ENCODE results near the gene MYDGF. TPM values are rescaled to one million over a fixed set of nuclear protein-coding genes. Genes with fewer than 3 reads are reported as not detected.

MYDGF gene
- total and polyA plus RNA-seq, 9 donors, result 59.9 to 102 (median 70.8) TPM

- H3K27me3 ChIP-seq (ENCODE audit: control insufficient read depth, insufficient read depth, low read length), result no peaks in the 10 kb centered on the region
- H3K4me1 ChIP-seq (ENCODE audit: control insufficient read depth, insufficient read depth, low read length), result no peaks in the 10 kb centered on the region
- H3K9me3 ChIP-seq (replicated peaks; ENCODE audit: control insufficient read depth, low read depth, low read length), result no peaks in the 10 kb centered on the region
- DNase-seq, result no peak
- H3K36me3 ChIP-seq (ENCODE audit: control insufficient read depth, insufficient read depth, low read length), result peaks cover 84% of the 10 kb centered on the region
- WGBS (ENCODE audit: insufficient coverage), result 84% methylated on average over 32 of the region's 32 CpGs
- no peak overlapping the region for H3K27ac ChIP-seq (ENCODE audit: low read length)
- no peak overlapping the region for H3K4me3 ChIP-seq (ENCODE audit: low read length)
These were observed 43.3 kb upstream of the MYDGF start for GRCh38 chr19:4713384-4713951.

DNA sequence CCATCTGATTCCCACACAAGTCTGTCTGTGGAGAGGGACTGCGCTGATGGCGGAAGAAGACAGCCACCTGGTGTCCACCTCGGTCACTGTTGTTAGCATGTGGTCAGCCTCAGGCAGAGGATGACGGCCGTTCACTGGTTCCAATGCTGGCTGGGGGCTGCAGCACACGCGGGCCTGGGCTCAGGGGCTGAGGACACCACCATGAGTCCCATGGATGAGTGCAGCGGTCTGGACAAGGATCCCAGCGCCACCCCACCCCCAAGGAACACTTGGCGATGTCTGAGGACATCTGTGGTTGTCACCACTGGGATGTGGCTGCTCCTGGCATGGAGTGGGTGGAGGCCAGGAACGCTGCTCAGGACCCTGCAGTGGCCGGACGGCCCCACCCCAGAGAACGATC, 42.6 kb upstream of the MYDGF start:
- H3K27ac ChIP-seq (ENCODE audit: low read length), result no peak overlapping the region
- WGBS (ENCODE audit: insufficient coverage), result 85% methylated on average over 11 of the region's 14 CpGs
- no peak for DNase-seq
- peaks cover 84% of the 10 kb centered on the region for H3K36me3 ChIP-seq (ENCODE audit: control insufficient read depth, insufficient read depth, low read length)
- no peak overlapping the region for H3K4me3 ChIP-seq (ENCODE audit: low read length)
- H3K9me3 ChIP-seq (replicated peaks; ENCODE audit: control insufficient read depth, low read depth, low read length), result no peaks in the 10 kb centered on the region
- H3K4me1 ChIP-seq (ENCODE audit: control insufficient read depth, insufficient read depth, low read length), result no peaks in the 10 kb centered on the region
- no peaks in the 10 kb centered on the region for H3K27me3 ChIP-seq (ENCODE audit: control insufficient read depth, insufficient read depth, low read length)

DNA sequence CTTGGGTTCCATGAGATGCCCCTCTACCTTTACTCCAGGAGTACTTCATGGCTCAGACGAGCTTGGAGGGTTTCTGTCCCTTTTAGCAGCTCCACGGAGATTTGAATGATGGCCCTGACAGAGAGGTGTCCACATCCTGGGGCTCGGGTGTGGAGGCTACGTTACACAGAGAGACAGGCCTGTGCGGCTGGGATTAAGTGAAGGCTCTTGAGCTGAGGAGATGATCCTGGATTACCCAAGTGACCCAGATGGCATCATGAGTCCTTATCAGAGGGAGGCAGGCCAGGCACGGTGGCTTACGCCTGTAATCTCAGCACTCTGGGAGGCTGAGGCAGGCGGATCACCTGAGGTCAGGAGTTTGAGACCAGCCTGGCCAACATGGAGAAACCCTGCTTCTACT, 41.1 kb upstream of the MYDGF start:
- no peak for DNase-seq
- no peak overlapping the region for H3K4me3 ChIP-seq (ENCODE audit: low read length)
- H3K4me1 ChIP-seq (ENCODE audit: control insufficient read depth, insufficient read depth, low read length), result no peaks in the 10 kb centered on the region
- WGBS (ENCODE audit: insufficient coverage), result 92% methylated on average over 5 of the region's 8 CpGs
- peaks cover 71% of the 10 kb centered on the region for H3K36me3 ChIP-seq (ENCODE audit: control insufficient read depth, insufficient read depth, low read length)
- no peaks in the 10 kb centered on the region for H3K9me3 ChIP-seq (replicated peaks; ENCODE audit: control insufficient read depth, low read depth, low read length)
- H3K27ac ChIP-seq (ENCODE audit: low read length), result no peak overlapping the region
- H3K27me3 ChIP-seq (ENCODE audit: control insufficient read depth, insufficient read depth, low read length), result no peaks in the 10 kb centered on the region

- H3K36me3 ChIP-seq (ENCODE audit: control insufficient read depth, insufficient read depth, low read length), result peaks cover 70% of the 10 kb centered on the region
- no peak for DNase-seq
- H3K9me3 ChIP-seq (replicated peaks; ENCODE audit: control insufficient read depth, low read depth, low read length), result no peaks in the 10 kb centered on the region
- 86% methylated on average over 16 of the region's 16 CpGs for WGBS (ENCODE audit: insufficient coverage)
- peaks cover 5% of the 10 kb centered on the region for H3K4me1 ChIP-seq (ENCODE audit: control insufficient read depth, insufficient read depth, low read length)
- no peak overlapping the region for H3K4me3 ChIP-seq (ENCODE audit: low read length)
- no peaks in the 10 kb centered on the region for H3K27me3 ChIP-seq (ENCODE audit: control insufficient read depth, insufficient read depth, low read length)
- no peak overlapping the region for H3K27ac ChIP-seq (ENCODE audit: low read length)
These were observed 40.1 kb upstream of the MYDGF start for GRCh38 chr19:4710281-4710600.

- H3K36me3 ChIP-seq (ENCODE audit: control insufficient read depth, insufficient read depth, low read length), result peaks cover 69% of the 10 kb centered on the region
- no peaks in the 10 kb centered on the region for H3K27me3 ChIP-seq (ENCODE audit: control insufficient read depth, insufficient read depth, low read length)
- peaks cover 5% of the 10 kb centered on the region for H3K4me1 ChIP-seq (ENCODE audit: control insufficient read depth, insufficient read depth, low read length)
- H3K4me3 ChIP-seq (ENCODE audit: low read length), result no peak overlapping the region
- H3K27ac ChIP-seq (ENCODE audit: low read length), result no peak overlapping the region
- no peak for DNase-seq
- no peaks in the 10 kb centered on the region for H3K9me3 ChIP-seq (replicated peaks; ENCODE audit: control insufficient read depth, low read depth, low read length)
- 89% methylated on average over 16 of the region's 20 CpGs for WGBS (ENCODE audit: insufficient coverage)
These were observed 39.5 kb upstream of the MYDGF start for GRCh38 chr19:4709440-4710280.

- Histone ChIP-seq H3K4me1 (ENCODE audit: control insufficient read depth, insufficient read depth, low read length) (peaks cover 5% of the 10 kb centered on the region), H3K36me3 (ENCODE audit: control insufficient read depth, insufficient read depth, low read length) (peaks cover 66% of the 10 kb centered on the region), H3K27ac (ENCODE audit: low read length) (no peak overlapping the region), H3K9me3 (replicated peaks; ENCODE audit: control insufficient read depth, low read depth, low read length) (no peaks in the 10 kb centered on the region), H3K27me3 (ENCODE audit: control insufficient read depth, insufficient read depth, low read length) (no peaks in the 10 kb centered on the region), H3K4me3 (ENCODE audit: low read length) (no peak overlapping the region)
- no peak for DNase-seq
- WGBS (ENCODE audit: insufficient coverage), result 75% methylated on average over 6 of the region's 10 CpGs
These were observed 38.0 kb upstream of the MYDGF start for GRCh38 chr19:4707956-4708650.

GRCh38 chr19:4707322-4707721, 37.2 kb upstream of the MYDGF start:
- H3K9me3 ChIP-seq (replicated peaks; ENCODE audit: control insufficient read depth, low read depth, low read length), result no peaks in the 10 kb centered on the region
- H3K36me3 ChIP-seq (ENCODE audit: control insufficient read depth, insufficient read depth, low read length), result peaks cover 64% of the 10 kb centered on the region
- H3K27me3 ChIP-seq (ENCODE audit: control insufficient read depth, insufficient read depth, low read length), result no peaks in the 10 kb centered on the region
- H3K4me1 ChIP-seq (ENCODE audit: control insufficient read depth, insufficient read depth, low read length), result peaks cover 5% of the 10 kb centered on the region
- WGBS (ENCODE audit: insufficient coverage), result 86% methylated on average over 10 of the region's 12 CpGs
- no peak overlapping the region for H3K27ac ChIP-seq (ENCODE audit: low read length)
- H3K4me3 ChIP-seq (ENCODE audit: low read length), result no peak overlapping the region
- DNase-seq, result no peak

GRCh38 chr19:4705413-4706131, 35.4 kb upstream of the MYDGF start:
- H3K36me3 ChIP-seq (ENCODE audit: control insufficient read depth, insufficient read depth, low read length), result peaks cover 68% of the 10 kb centered on the region

GRCh38 chr19:4704317-4704673, 34.2 kb upstream of the MYDGF start:
- H3K27ac ChIP-seq (ENCODE audit: low read length), result no peak overlapping the region
- DNase-seq, result no peak
- H3K36me3 ChIP-seq (ENCODE audit: control insufficient read depth, insufficient read depth, low read length), result peaks cover 68% of the 10 kb centered on the region
- no peak overlapping the region for H3K4me3 ChIP-seq (ENCODE audit: low read length)
- peaks cover 5% of the 10 kb centered on the region for H3K4me1 ChIP-seq (ENCODE audit: control insufficient read depth, insufficient read depth, low read length)
- no peaks in the 10 kb centered on the region for H3K27me3 ChIP-seq (ENCODE audit: control insufficient read depth, insufficient read depth, low read length)
- 78% methylated on average over 8 of the region's 9 CpGs for WGBS (ENCODE audit: insufficient coverage)
- no peaks in the 10 kb centered on the region for H3K9me3 ChIP-seq (replicated peaks; ENCODE audit: control insufficient read depth, low read depth, low read length)

More at GRCh38 chr19:4705413-4706131, 35.4 kb upstream of the MYDGF start:
- H3K27me3 ChIP-seq (ENCODE audit: control insufficient read depth, insufficient read depth, low read length), result no peaks in the 10 kb centered on the region
- H3K9me3 ChIP-seq (replicated peaks; ENCODE audit: control insufficient read depth, low read depth, low read length), result no peaks in the 10 kb centered on the region
- peaks cover 5% of the 10 kb centered on the region for H3K4me1 ChIP-seq (ENCODE audit: control insufficient read depth, insufficient read depth, low read length)
- peak; percentile 48 for DNase-seq
- WGBS (ENCODE audit: insufficient coverage), result 64% methylated on average over 15 of the region's 19 CpGs
- H3K4me3 ChIP-seq (ENCODE audit: low read length), result peak overlapping the region; percentile 9
- H3K27ac ChIP-seq (ENCODE audit: low read length), result peak overlapping the region; percentile 81
